H1 (cell line): ENCODE data around the gene RASAL2. TPM values are rescaled to one million over a fixed set of nuclear protein-coding genes. Genes with fewer than 3 reads are reported as not detected.

Experiments used
- CTCF ChIA-PET: fragments of 300-600 bp; sonication (Branson Sonifier 250); formaldehyde crosslinking; loops from one replicate; lab custom pipeline; 2021; ENCODE audit not compliant: partially characterized antibody; lab: Charles Lee
- POLR2A ChIA-PET: fragments of 300-600 bp; sonication (Branson Sonifier 250); formaldehyde crosslinking; loops from one replicate; lab custom pipeline; 2021; ENCODE audit warnings: inconsistent platforms; ENCODE audit not compliant: partially characterized antibody; lab: Charles Lee
- DNase-seq, 2 experiments: peaks; one replicate each; pipeline versions ENCODE4 v3.0.0 to v3.0.0-alpha.2; 2010 to 2022; ENCODE audit warnings: low spot score in 2 of 2, low read depth in 1 of 2, mixed read lengths in 1 of 2
- FAIRE-seq: peaks from 2 replicates; lab custom pipeline; 2011; peaks lifted over from hg19 to GRCh38; lab: Jason Lieb, UNC
- H2AFZ ChIP-seq: 2 replicates; pipeline ENCODE4 v1.8.1; 2012; ENCODE audit warnings: low read length, inconsistent platforms
- H2AK5ac ChIP-seq: 2 replicates; pipeline ENCODE4 v1.6.1; 2013; ENCODE audit warnings: low read depth, low read length
- H2BK120ac ChIP-seq: replicated peaks from 2 replicates; pipeline ENCODE3; 2013; ENCODE audit warnings: low read depth, low read length, inconsistent platforms
- H2BK12ac ChIP-seq: 2 replicates; pipeline ENCODE4 v1.6.1; 2013; ENCODE audit warnings: low read depth, low read length
- H2BK15ac ChIP-seq: 2 replicates; pipeline ENCODE4 v1.6.1; 2013; ENCODE audit warnings: low read length
- H2BK20ac ChIP-seq: 2 replicates; pipeline ENCODE4 v1.6.1; 2013; ENCODE audit warnings: low read length
- H2BK5ac ChIP-seq: 2 replicates; pipeline ENCODE4 v1.6.1; 2013; ENCODE audit warnings: low read depth, low read length
- H3K14ac ChIP-seq: 2 replicates; pipeline ENCODE4 v1.6.1; 2013; ENCODE audit warnings: inconsistent platforms; ENCODE audit not compliant: insufficient read length
- H3K18ac ChIP-seq: 2 replicates; pipeline ENCODE4 v1.6.1; 2013; ENCODE audit warnings: low read length; ENCODE audit errors: extremely low read depth
- H3K23ac ChIP-seq: 2 replicates; pipeline ENCODE4 v1.6.1; 2013; ENCODE audit warnings: inconsistent platforms; ENCODE audit not compliant: insufficient read length
- H3K23me2 ChIP-seq: 2 replicates; pipeline ENCODE4 v1.6.1; 2013; ENCODE audit warnings: low read depth, low read length
- H3K27ac ChIP-seq: 2 replicates; pipeline ENCODE4 v1.6.1; 2011; ENCODE audit warnings: low read depth, low read length, inconsistent platforms
- H3K27me3 ChIP-seq, 4 experiments: replicated peaks in 1 of 4; 1 replicate in 1 of 4; 2 replicates in 3 of 4; pipeline versions ENCODE4 v1.6.1 to v1.8.1; 2011 to 2013; ENCODE audit warnings: low read length in 3 of 4, mild to moderate bottlenecking in 3 of 4, inconsistent platforms in 2 of 4, mixed read lengths in 2 of 4, moderate library complexity in 1 of 4; ENCODE audit not compliant: control insufficient read depth in 3 of 4, insufficient read depth in 3 of 4; ENCODE audit errors: extremely low read depth in 1 of 4
- H3K36me3 ChIP-seq, 4 experiments: 2 replicates each; pipeline versions ENCODE4 v1.6.1 to v1.8.1; 2011 to 2013; ENCODE audit warnings: mild to moderate bottlenecking in 4 of 4, low read length in 3 of 4, moderate library complexity in 2 of 4, control low read depth in 1 of 4, inconsistent platforms in 1 of 4; ENCODE audit not compliant: insufficient read depth in 4 of 4, control insufficient read depth in 2 of 4
- H3K4ac ChIP-seq: replicated peaks from 2 replicates; pipeline ENCODE3; 2013; ENCODE audit warnings: low read length, low read depth, mixed read lengths, inconsistent platforms; ENCODE audit not compliant: insufficient read length
- H3K4me1 ChIP-seq, 4 experiments: replicated peaks in 1 of 4; 1 replicate in 1 of 4; 2 replicates in 3 of 4; pipeline versions ENCODE4 v1.6.1 to v1.8.1; 2011 to 2013; ENCODE audit warnings: low read length in 3 of 4, inconsistent platforms in 2 of 4, mixed read lengths in 1 of 4; ENCODE audit not compliant: insufficient read depth in 4 of 4, control insufficient read depth in 3 of 4
- H3K4me2 ChIP-seq, 2 experiments: 2 replicates each; pipeline versions ENCODE4 v1.6.1 to v1.8.1; 2011 to 2013; ENCODE audit warnings: low read depth in 2 of 2, low read length in 2 of 2, control low read depth in 1 of 2, inconsistent platforms in 1 of 2, mild to moderate bottlenecking in 1 of 2; ENCODE audit not compliant: insufficient read depth in 1 of 2
- H3K4me3 ChIP-seq, 4 experiments: fragments of 200-600, 300-600 bp in 1 of 4; sonication (generic), shearing (Covaris generic), sonication (Bioruptor Twin) in 1 of 4; 2 replicates each; pipeline versions ENCODE4 v1.5.1 to v1.8.1; 2011 to 2016; ENCODE audit warnings: low read length in 4 of 4, low read depth in 3 of 4, control low read depth in 2 of 4, inconsistent platforms in 2 of 4, mild to moderate bottlenecking in 2 of 4, mixed read lengths in 1 of 4, moderate library complexity in 1 of 4; ENCODE audit not compliant: insufficient read depth in 2 of 4; ENCODE audit errors: extremely low read depth in 1 of 4
- H3K56ac ChIP-seq: replicated peaks from 2 replicates; pipeline ENCODE3; 2013; ENCODE audit warnings: low read depth, mild to moderate bottlenecking, mixed read lengths, low read length, inconsistent platforms; ENCODE audit not compliant: insufficient read length
- H3K79me1 ChIP-seq: 2 replicates; pipeline ENCODE4 v1.6.1; 2013; ENCODE audit warnings: low read depth, low read length, control low read depth
- H3K79me2 ChIP-seq, 2 experiments: 2 replicates each; pipeline versions ENCODE4 v1.6.1 to v1.8.1; 2012 to 2013; ENCODE audit warnings: low read length in 2 of 2, mild to moderate bottlenecking in 2 of 2, inconsistent platforms in 1 of 2; ENCODE audit not compliant: insufficient read depth in 2 of 2, control insufficient read depth in 1 of 2
- H3K9ac ChIP-seq, 4 experiments: replicated peaks in 1 of 4; 1 replicate in 1 of 4; 2 replicates in 3 of 4; pipeline versions ENCODE4 v1.6.1 to v1.8.1; 2011 to 2013; ENCODE audit warnings: low read depth in 3 of 4, low read length in 3 of 4, control low read depth in 2 of 4, mild to moderate bottlenecking in 2 of 4, moderate library complexity in 2 of 4, inconsistent platforms in 1 of 4; ENCODE audit errors: extremely low read depth in 1 of 4
- H3K9me3 ChIP-seq, 2 experiments: 2 replicates each; pipeline versions ENCODE4 v1.6.1 to v1.8.1; 2012 to 2013; ENCODE audit warnings: mild to moderate bottlenecking in 2 of 2, moderate library complexity in 2 of 2, control low read depth in 1 of 2, inconsistent platforms in 1 of 2, low read depth in 1 of 2, low read length in 1 of 2, mixed read lengths in 1 of 2; ENCODE audit not compliant: insufficient read depth in 2 of 2
- H4K20me1 ChIP-seq, 2 experiments: replicated peaks in 1 of 2; 2 replicates each; pipeline versions ENCODE3 to v1.8.1; 2011 to 2013; ENCODE audit warnings: inconsistent platforms in 2 of 2, low read length in 2 of 2, mild to moderate bottlenecking in 1 of 2; ENCODE audit not compliant: insufficient read depth in 2 of 2, control insufficient read depth in 1 of 2
- H4K5ac ChIP-seq: 2 replicates; pipeline ENCODE4 v1.6.1; 2013; ENCODE audit warnings: low read length, low read depth, mixed read lengths, inconsistent platforms; ENCODE audit not compliant: insufficient read length
- H4K8ac ChIP-seq: 2 replicates; pipeline ENCODE4 v1.8.0; 2013; ENCODE audit warnings: mild to moderate bottlenecking, moderate library complexity, low read length, inconsistent platforms; ENCODE audit not compliant: insufficient read depth; ENCODE audit errors: extremely low read depth
- H4K91ac ChIP-seq: replicated peaks from 2 replicates; pipeline ENCODE3; 2013; ENCODE audit warnings: low read length, mixed read lengths, inconsistent platforms; ENCODE audit not compliant: insufficient read length
- ATF2 ChIP-seq: IDR thresholded peaks from 2 replicates; pipeline ENCODE4 v1.6.1; 2012; ENCODE audit warnings: low read length, inconsistent platforms
- BRCA1 ChIP-seq: IDR thresholded peaks from 2 replicates; pipeline ENCODE4 v1.6.1; 2012; ENCODE audit warnings: low read depth, low read length, improper control_type of control experiment
- CEBPB ChIP-seq: IDR thresholded peaks from 2 replicates; pipeline ENCODE4 v1.6.1; 2012; ENCODE audit warnings: low read depth, low read length
- CHD1 ChIP-seq: IDR thresholded peaks from 2 replicates; pipeline ENCODE4 v1.6.1; 2012; ENCODE audit warnings: low read depth, low read length, improper control_type of control experiment
- FOSL1 ChIP-seq: IDR thresholded peaks from 2 replicates; pipeline ENCODE4 v1.6.1; 2011; ENCODE audit warnings: mild to moderate bottlenecking, low read depth, low read length, moderate library complexity; ENCODE audit not compliant: insufficient read depth
- POLR2AphosphoS5 ChIP-seq: IDR thresholded peaks from 2 replicates; pipeline ENCODE4 v1.6.1; 2011; ENCODE audit warnings: low read depth, low read length
- SIRT6 ChIP-seq: IDR thresholded peaks from one replicate; pipeline ENCODE4 v1.7.1; 2012; ENCODE audit warnings: low read length, inconsistent platforms
- SIX5 ChIP-seq: IDR thresholded peaks from 2 replicates; pipeline ENCODE4 v1.6.1; 2011; ENCODE audit warnings: mild to moderate bottlenecking, low read depth, low read length
- SUZ12 ChIP-seq: fragments of 200-600 bp; sonication (generic); IDR thresholded peaks from 2 replicates; pipeline ENCODE4 v1.6.1; 2012; ENCODE audit warnings: mild to moderate bottlenecking, inconsistent platforms, low read length, moderate library complexity, mixed read lengths
- USF2 ChIP-seq: IDR thresholded peaks from 2 replicates; pipeline ENCODE4 v1.6.1; 2011; ENCODE audit warnings: low read length, improper control_type of control experiment
- WGBS, 2 experiments: shearing (Covaris generic) in 1 of 2; methylation state at CpG; one replicate each; pipeline versions ENCODE4 v1.1.6 to v1.1.7; 2013 to 2015; ENCODE audit warnings: low lambda C conversion rate in 2 of 2, mixed read lengths in 2 of 2, inconsistent platforms in 1 of 2, low coverage in 1 of 2, missing lambda C conversion rate in 1 of 2; ENCODE audit not compliant: insufficient replicate concordance in 2 of 2, insufficient coverage in 1 of 2, insufficient read length in 1 of 2; ENCODE audit errors: extremely low coverage in 1 of 2, missing lambda C conversion rate in 1 of 2; 5-methylcytosine and 5-hydroxymethylcytosine counted together
- polyA plus RNA-seq, 7 experiments: library from polyadenylated mRNA; depleted of rRNA in 3 of 7; stranded (reverse) in 5 of 7; unstranded in 2 of 7; fragments of >200 nt in 5 of 7; fragments of 200-250 nt in 2 of 7; gene quantifications; 1 replicate in 5 of 7; 2 replicates in 1 of 7; 4 replicates in 1 of 7; pipeline versions ENCODE4 v1.2.1 to v1.2.3, GENCODE V29; 2011 to 2013; ENCODE audit warnings: missing spikeins in 2 of 7, mixed read lengths in 2 of 7
- total RNA-seq: library from RNA; stranded (reverse); fragmentation: NEBNext Ultra II Directional; extraction: Animal tissue kit (Norgen Biotek cat#: 25700); gene quantifications from 2 replicates; pipeline ENCODE4 v1.2.1, GENCODE V29; 2021

The RASAL2 gene
- total and polyA plus RNA-seq, 2 of the 8 experiments (the other 6 are each of a cell fraction or from before 2014, with no cell fraction given) = 15.9 to 32.5 TPM

DNA sequence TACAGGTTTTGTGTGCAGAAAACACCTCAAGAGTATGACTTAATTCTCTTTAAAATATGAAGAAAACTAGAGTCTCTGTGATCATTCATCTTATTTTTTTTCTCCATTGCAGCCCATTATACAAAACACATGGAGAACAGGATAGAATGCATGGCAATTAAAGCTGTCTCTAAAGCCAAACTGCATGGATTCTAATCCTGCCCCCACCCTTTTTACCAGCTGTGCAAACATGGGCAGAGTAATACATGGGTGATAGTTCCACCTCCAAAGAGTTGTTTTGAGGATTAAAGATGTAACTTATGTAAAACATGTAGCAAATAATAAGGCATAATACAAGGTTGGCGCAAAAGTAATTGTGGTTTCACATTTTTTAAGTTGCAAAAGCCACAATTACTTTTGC is 288.5 kb downstream of the RASAL2 start:
- CTCF ChIA-PET = interaction anchor here (0.9 to 3.0 kb wide), 2 partner anchors 45 to 119 kb away, joined by 3 to 11 read pairs; no protein-coding TSS in a partner anchor

More for the DNA sequence above, 288.5 kb downstream of the RASAL2 start:
- Histone ChIP-seq H2AFZ (no peak overlapping the region), H3K23me2 (no peaks in the 10 kb centered on the region), H2BK12ac (no peak overlapping the region), H3K79me1 (no peaks in the 10 kb centered on the region; the same call in 1 of the 2 replicates), H4K20me1 (no peaks in the 10 kb centered on the region), H2BK20ac (no peak overlapping the region), H3K14ac (no peak overlapping the region), H2BK120ac (no peak overlapping the region), H4K91ac (no peak overlapping the region), H3K23ac (no peak overlapping the region), H3K27me3 (no peaks in the 10 kb centered on the region), H2AK5ac (no peak overlapping the region), H3K9ac (no peak overlapping the region), H3K4me3 (no peak overlapping the region), H3K27ac (no peak overlapping the region), H2BK5ac (no peak overlapping the region), H3K79me2 (peaks cover 0 to 11% of the 10 kb centered on the region in 2 experiments; a peak in 3 of 4 replicates), H3K9me3 (no peaks in the 10 kb centered on the region), H3K56ac (no peak overlapping the region), H4K8ac (no peak overlapping the region), H3K36me3 (no peaks in the 10 kb centered on the region), H2BK15ac (no peak overlapping the region), H3K4me1 (no peaks in the 10 kb centered on the region), H3K4me2 (no peak overlapping the region), H4K5ac (no peak overlapping the region), H3K4ac (no peak overlapping the region), H3K18ac (no peak overlapping the region)
- DNase-seq = no peak
- TF ChIP-seq ATF2 (no peak), BRCA1 (no peak), FOSL1 (no peak), CHD1 (no peak), SIRT6 (no peak), POLR2AphosphoS5 (no peak), CEBPB (no peak), SIX5 (no peak), SUZ12 (no peak), USF2 (no peak)
- WGBS, 2 experiments = 95% methylated on average over 1 of the region's 1 CpG; no CpG with 5 or more reads in 1 of the 2 experiments
- POLR2A ChIA-PET = no interaction called here
- FAIRE-seq = no peak
